Ishikawa (cell line): ENCODE measurements around the gene MMP14.

Source experiments
- EGR1 ChIP-seq: IDR thresholded peaks from 2 replicates; pipeline ENCODE4 v1.6.1; 2012
- TF ChIP-seq, protein P1 (sequence below): IDR thresholded peaks from 2 replicates; pipeline ENCODE4 v1.6.1; 2012; ENCODE audit warnings: low read depth, mild to moderate bottlenecking

DNA sequence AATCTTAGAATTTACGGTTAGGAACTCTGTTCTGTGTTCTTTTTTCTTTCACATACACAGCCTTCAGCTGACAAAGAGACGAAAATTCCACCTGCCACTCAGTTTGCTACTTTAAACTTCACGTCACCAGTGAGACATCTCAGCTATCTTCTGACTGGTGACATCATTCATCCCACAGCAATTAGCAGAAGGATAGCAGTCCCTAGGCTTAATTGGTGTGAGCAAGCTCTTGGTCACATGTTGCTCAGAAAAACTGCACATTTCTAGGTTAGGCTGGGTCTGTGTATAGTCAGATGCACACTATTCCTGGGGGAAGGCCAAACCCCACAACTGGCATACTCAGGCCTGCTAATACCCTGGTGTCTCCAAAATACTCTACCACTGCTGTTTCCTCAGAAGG is 45.1 kb upstream of the MMP14 start:
- TF ChIP-seq, protein P1, sequence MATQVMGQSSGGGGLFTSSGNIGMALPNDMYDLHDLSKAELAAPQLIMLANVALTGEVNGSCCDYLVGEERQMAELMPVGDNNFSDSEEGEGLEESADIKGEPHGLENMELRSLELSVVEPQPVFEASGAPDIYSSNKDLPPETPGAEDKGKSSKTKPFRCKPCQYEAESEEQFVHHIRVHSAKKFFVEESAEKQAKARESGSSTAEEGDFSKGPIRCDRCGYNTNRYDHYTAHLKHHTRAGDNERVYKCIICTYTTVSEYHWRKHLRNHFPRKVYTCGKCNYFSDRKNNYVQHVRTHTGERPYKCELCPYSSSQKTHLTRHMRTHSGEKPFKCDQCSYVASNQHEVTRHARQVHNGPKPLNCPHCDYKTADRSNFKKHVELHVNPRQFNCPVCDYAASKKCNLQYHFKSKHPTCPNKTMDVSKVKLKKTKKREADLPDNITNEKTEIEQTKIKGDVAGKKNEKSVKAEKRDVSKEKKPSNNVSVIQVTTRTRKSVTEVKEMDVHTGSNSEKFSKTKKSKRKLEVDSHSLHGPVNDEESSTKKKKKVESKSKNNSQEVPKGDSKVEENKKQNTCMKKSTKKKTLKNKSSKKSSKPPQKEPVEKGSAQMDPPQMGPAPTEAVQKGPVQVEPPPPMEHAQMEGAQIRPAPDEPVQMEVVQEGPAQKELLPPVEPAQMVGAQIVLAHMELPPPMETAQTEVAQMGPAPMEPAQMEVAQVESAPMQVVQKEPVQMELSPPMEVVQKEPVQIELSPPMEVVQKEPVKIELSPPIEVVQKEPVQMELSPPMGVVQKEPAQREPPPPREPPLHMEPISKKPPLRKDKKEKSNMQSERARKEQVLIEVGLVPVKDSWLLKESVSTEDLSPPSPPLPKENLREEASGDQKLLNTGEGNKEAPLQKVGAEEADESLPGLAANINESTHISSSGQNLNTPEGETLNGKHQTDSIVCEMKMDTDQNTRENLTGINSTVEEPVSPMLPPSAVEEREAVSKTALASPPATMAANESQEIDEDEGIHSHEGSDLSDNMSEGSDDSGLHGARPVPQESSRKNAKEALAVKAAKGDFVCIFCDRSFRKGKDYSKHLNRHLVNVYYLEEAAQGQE: no peak
- no peak for TF ChIP-seq EGR1
